Heart left ventricle (tissue), 13 donors: ENCODE data around the gene KCNQ4.

ENCODE experiments used
- CTCF ChIP-seq, 12 donors: fragments of 200-600 bp; sonication (generic) in 4 of 12; IDR thresholded peaks; one replicate each; pipeline versions ENCODE4 v1.5.0 to v1.8.0; 2018 to 2022; ENCODE audit warnings: antibody characterized with exemption in 12 of 12, mild to moderate bottlenecking in 5 of 12
- POLR2A ChIP-seq, 2 donors: fragments of 450-650 bp; IDR thresholded peaks; one replicate each; pipeline ENCODE4 v1.6.1; 2017; ENCODE audit warnings: antibody characterized with exemption in 2 of 2, mild to moderate bottlenecking in 2 of 2, moderate library complexity in 2 of 2
- donor health status: ischemic (EF 13 %, LVEDD 7.1; RV severe dilation, severe dysfunction).
- donor health status: DM: no; HTN: yes; CAD: no.
- donor health status: DM: no; HTN: no; CAD: no.
- donor health status: ischemic (EF 25% LVEDD 6.9; RV normal size, moderate dysfunction).
- donor health status: ischemic (EF 25% LVEDD 5.7; RV mildly dilated, moderate dysfunction).
- donor health status: ischemic (EF 35%, LVEDD 5.7; RV mildly dilated, moderate dysfunction).
- donor health status: nonischemic (EF 11% LVEDD 7.7; RV severe dilation, severe dysfunction).
- donor health status: DM: yes; HTN: yes; CAD: no.
- donor health status: PGD.
- donor health status: ischemic (EF 29% LVEDD 5.4; RV normal size, mild dysfunction).
- donor health status: nonischemic (EF 23%, LVEDD 6.1; RV moderate dilation, normal function).

DNA sequence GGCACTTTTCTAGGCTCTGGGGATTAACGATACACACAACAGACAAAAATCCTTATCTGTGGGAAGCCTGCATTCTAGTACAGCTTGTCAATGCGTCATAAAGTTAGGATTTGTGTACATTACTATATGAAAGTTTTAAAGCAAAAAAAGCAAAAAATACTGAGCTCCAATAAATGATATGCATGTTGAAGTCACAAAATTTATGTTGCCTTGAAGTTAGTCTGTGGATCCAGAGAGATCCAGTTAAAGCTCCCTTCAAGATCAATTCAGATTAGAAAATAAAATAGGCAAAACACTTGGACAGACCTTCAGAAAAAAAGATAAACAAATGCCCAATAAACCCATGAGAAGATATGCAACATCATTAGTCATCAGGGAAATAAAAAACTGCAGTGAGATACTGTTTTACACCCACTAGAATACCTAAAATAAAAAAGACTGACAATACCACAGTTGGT, 33.1 kb upstream of the KCNQ4 start:
- TF ChIP-seq POLR2A (IDR thresholded peaks at IDR 0.05) (no peak), CTCF (IDR thresholded peaks at IDR 0.05) (no peak)
